ENCODE results near the gene WNT2. TPM values are rescaled to one million over a fixed set of nuclear protein-coding genes. Genes with fewer than 3 reads are reported as not detected.

WNT2 gene
- total RNA-seq, 4 donors from 2014 or later = 0.68 to 0.99 TPM; not detected in 2

- Histone ChIP-seq H3K9me3 (no peaks in the 10 kb centered on the region), H3K4me3 (no peak overlapping the region), H3K27me3 (no peaks in the 10 kb centered on the region), H3K36me3 (no peaks in the 10 kb centered on the region), H3K4me1 (peaks cover 10% of the 10 kb centered on the region), H3K27ac (no peak overlapping the region)
- 53% methylated on average over 2 of the region's 2 CpGs for WGBS
- TF ChIP-seq EP300 (IDR thresholded peaks at IDR 0.05) = no peak
- DNase-seq (ENCODE audit: low spot score in 2 of 2) = no peak
These were observed 49.5 kb downstream of the WNT2 start for GRCh38 chr7:117273325-117273724.

DNA sequence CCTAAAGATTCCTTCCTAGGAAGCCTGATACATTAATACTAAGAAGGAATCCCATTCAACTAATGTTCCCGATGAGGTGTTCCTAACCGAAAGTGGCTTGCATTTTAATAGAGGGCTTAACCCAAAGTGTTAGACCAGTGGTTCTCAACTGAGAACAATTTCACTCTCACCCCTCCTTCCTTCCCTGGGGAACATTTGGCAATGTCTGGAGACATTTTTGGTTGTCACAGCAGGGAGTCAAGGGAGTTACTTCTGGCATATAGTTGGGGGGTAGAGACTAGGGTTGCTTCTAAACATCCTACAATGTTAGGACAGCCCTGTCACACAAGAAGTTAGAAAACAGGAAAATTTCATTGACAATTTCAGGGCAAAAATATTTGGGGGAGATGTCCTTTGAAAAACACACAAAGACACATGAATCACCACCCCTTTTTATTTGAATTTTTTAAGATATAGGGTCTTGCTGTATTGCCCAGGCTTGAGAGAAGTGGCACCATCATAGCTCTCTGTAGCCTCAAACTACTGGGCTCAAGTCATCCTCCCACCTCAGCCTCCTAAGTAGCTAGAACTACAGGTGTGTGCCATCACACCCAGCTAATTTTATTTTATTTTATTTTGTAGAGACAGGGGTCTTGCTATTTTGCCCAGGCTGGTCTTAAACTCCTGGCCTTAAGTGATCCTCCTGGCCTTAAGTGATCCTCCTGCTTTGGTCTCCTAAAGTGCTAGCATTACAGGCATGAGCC, 50.7 kb downstream of the WNT2 start:
- DNase-seq (ENCODE audit: low spot score in 2 of 2) = no peak
- no peaks in the 10 kb centered on the region for H3K36me3 ChIP-seq
- no peaks in the 10 kb centered on the region for H3K27me3 ChIP-seq
- TF ChIP-seq POLR2AphosphoS5 (IDR thresholded peaks at IDR 0.05) = no peak
- H3K4me1 ChIP-seq = peaks cover 10% of the 10 kb centered on the region
- no peaks in the 10 kb centered on the region for H3K9me3 ChIP-seq
- H3K4me3 ChIP-seq = no peak overlapping the region
- no peak overlapping the region for H3K27ac ChIP-seq
- WGBS = 84% methylated on average over 2 of the region's 2 CpGs

DNA sequence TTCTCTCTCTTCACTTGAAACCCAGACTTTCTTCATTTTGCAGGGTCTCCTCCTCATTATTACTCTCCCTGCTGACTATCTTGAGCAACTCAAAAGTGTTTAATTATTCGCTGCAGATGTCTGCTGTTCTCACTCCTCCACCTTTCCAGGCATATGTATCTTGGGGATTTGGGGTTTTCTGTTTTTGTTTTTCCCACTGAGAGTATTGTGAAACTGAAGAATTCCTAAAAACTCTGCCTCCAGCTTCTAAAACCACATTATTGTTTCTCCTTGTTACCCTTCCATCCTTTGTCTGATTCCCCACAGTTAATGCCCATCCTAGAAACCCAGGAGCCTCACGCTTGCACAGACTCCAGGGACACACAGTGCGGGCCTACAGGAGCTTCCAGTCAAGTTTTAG, 51.3 kb downstream of the WNT2 start:
- no peak overlapping the region for H3K4me3 ChIP-seq
- WGBS = 87% methylated on average over 3 of the region's 3 CpGs
- H3K9me3 ChIP-seq = no peaks in the 10 kb centered on the region
- no peak for TF ChIP-seq POLR2A (IDR thresholded peaks at IDR 0.05)
- no peaks in the 10 kb centered on the region for H3K36me3 ChIP-seq
- H3K4me1 ChIP-seq = peaks cover 10% of the 10 kb centered on the region
- H3K27ac ChIP-seq = no peak overlapping the region
- no peak for DNase-seq (ENCODE audit: low spot score in 2 of 2)
- no peaks in the 10 kb centered on the region for H3K27me3 ChIP-seq

GRCh38 chr7:117270371-117270770, 52.5 kb downstream of the WNT2 start:
- H3K27ac ChIP-seq = no peak overlapping the region
- 83% methylated on average over 9 of the region's 9 CpGs for WGBS
- TF ChIP-seq, protein P1, sequence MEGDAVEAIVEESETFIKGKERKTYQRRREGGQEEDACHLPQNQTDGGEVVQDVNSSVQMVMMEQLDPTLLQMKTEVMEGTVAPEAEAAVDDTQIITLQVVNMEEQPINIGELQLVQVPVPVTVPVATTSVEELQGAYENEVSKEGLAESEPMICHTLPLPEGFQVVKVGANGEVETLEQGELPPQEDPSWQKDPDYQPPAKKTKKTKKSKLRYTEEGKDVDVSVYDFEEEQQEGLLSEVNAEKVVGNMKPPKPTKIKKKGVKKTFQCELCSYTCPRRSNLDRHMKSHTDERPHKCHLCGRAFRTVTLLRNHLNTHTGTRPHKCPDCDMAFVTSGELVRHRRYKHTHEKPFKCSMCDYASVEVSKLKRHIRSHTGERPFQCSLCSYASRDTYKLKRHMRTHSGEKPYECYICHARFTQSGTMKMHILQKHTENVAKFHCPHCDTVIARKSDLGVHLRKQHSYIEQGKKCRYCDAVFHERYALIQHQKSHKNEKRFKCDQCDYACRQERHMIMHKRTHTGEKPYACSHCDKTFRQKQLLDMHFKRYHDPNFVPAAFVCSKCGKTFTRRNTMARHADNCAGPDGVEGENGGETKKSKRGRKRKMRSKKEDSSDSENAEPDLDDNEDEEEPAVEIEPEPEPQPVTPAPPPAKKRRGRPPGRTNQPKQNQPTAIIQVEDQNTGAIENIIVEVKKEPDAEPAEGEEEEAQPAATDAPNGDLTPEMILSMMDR (IDR thresholded peaks at IDR 0.05) = no peak
- no peak for TF ChIP-seq EP300 (IDR thresholded peaks at IDR 0.05)
- TF ChIP-seq POLR2AphosphoS5 (IDR thresholded peaks at IDR 0.05) = no peak
- no peak for TF ChIP-seq POLR2A (IDR thresholded peaks at IDR 0.05)
- H3K9me3 ChIP-seq = no peaks in the 10 kb centered on the region
- H3K4me3 ChIP-seq = no peak overlapping the region
- no peaks in the 10 kb centered on the region for H3K36me3 ChIP-seq
- peaks cover 10% of the 10 kb centered on the region for H3K4me1 ChIP-seq
- DNase-seq (ENCODE audit: low spot score in 2 of 2) = no peak
- H3K27me3 ChIP-seq = no peaks in the 10 kb centered on the region

DNA sequence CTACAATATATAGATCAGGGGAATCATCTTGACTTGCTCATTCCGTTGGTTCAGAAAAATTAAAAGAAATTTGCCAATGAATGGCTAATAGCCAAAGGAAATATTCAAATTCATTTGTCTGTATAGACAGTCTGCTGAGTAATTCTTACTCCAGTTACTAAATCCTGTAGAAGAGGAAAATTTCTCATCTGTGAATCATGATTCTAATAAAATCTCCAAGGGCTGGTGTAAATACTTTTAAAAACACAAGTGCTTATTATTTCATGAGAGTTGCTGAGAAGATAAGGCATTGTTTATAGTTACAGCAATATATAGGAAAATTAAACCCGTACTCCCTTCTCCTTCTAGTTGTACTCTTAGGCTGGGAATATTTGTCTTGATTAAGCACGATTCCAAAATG, 53.0 kb downstream of the WNT2 start:
- Histone ChIP-seq H3K4me1 (peaks cover 10% of the 10 kb centered on the region), H3K27ac (no peak overlapping the region), H3K9me3 (no peaks in the 10 kb centered on the region), H3K36me3 (no peaks in the 10 kb centered on the region), H3K4me3 (no peak overlapping the region), H3K27me3 (no peaks in the 10 kb centered on the region)
- 54% methylated on average over 3 of the region's 3 CpGs for WGBS
- no peak for DNase-seq (ENCODE audit: low spot score in 2 of 2)
- TF ChIP-seq, protein P1 (IDR thresholded peaks at IDR 0.05) = no peak
- no peak for TF ChIP-seq EP300 (IDR thresholded peaks at IDR 0.05)
- TF ChIP-seq POLR2AphosphoS5 (IDR thresholded peaks at IDR 0.05) = no peak
- TF ChIP-seq POLR2A (IDR thresholded peaks at IDR 0.05) = no peak

GRCh38 chr7:117269417-117269816, 53.4 kb downstream of the WNT2 start:
- Histone ChIP-seq H3K27ac (no peak overlapping the region), H3K27me3 (no peaks in the 10 kb centered on the region), H3K9me3 (no peaks in the 10 kb centered on the region), H3K36me3 (no peaks in the 10 kb centered on the region), H3K4me3 (no peak overlapping the region), H3K4me1 (peaks cover 10% of the 10 kb centered on the region)
- 49% methylated on average over 5 of the region's 5 CpGs for WGBS
- no peak for DNase-seq (ENCODE audit: low spot score in 2 of 2)
- TF ChIP-seq POLR2AphosphoS5 (IDR thresholded peaks at IDR 0.05) (no peak), POLR2A (IDR thresholded peaks at IDR 0.05) (no peak), EP300 (IDR thresholded peaks at IDR 0.05) (no peak)
- TF ChIP-seq, protein P1 (IDR thresholded peaks at IDR 0.05) = no peak

DNA sequence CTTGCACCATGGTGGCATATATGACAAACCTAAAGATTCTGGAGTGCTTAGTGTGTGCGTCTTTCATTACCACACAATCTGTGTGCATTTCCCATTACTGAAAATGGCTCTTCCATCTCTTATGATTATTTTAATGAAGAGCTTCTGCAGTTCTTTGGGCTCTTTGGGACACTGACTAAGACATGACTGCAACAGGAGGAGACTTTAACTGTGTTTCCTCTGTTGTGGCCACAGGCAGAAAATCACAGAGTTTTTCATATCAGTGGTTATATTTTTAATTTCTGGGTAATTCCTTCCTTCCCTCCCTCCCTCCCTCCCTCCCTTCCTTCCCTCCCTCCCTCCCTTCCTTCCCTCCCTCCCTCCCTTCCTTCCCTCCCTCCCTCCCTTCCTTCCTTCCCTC, 58.1 kb downstream of the WNT2 start:
- H3K27me3 ChIP-seq = no peaks in the 10 kb centered on the region
- WGBS = 0% methylated on average over 1 of the region's 1 CpG
- no peak for DNase-seq (ENCODE audit: low spot score in 2 of 2)
- no peak overlapping the region for H3K4me3 ChIP-seq
- TF ChIP-seq, protein P1 (IDR thresholded peaks at IDR 0.05) = no peak
- TF ChIP-seq EP300 (IDR thresholded peaks at IDR 0.05) (no peak), POLR2A (IDR thresholded peaks at IDR 0.05) (no peak), POLR2AphosphoS5 (IDR thresholded peaks at IDR 0.05) (no peak)
- H3K27ac ChIP-seq = no peak overlapping the region
- H3K4me1 ChIP-seq = no peaks in the 10 kb centered on the region
- no peaks in the 10 kb centered on the region for H3K36me3 ChIP-seq
- H3K9me3 ChIP-seq = no peaks in the 10 kb centered on the region

Measured in suprapubic skin (tissue), 4 donors.